Stimulated activated CD4-positive, alpha-beta T cell treated with anti-CD3 and anti-CD28 coated beads, Interleukin-15, amount 100 ng/mL, for 24 hours (primary cell): ENCODE data around the gene NTM.

Source experiments
- DNase-seq: peaks from one replicate; pipeline ENCODE4 v3.0.0-alpha.2; 2020

The NTM gene

DNA sequence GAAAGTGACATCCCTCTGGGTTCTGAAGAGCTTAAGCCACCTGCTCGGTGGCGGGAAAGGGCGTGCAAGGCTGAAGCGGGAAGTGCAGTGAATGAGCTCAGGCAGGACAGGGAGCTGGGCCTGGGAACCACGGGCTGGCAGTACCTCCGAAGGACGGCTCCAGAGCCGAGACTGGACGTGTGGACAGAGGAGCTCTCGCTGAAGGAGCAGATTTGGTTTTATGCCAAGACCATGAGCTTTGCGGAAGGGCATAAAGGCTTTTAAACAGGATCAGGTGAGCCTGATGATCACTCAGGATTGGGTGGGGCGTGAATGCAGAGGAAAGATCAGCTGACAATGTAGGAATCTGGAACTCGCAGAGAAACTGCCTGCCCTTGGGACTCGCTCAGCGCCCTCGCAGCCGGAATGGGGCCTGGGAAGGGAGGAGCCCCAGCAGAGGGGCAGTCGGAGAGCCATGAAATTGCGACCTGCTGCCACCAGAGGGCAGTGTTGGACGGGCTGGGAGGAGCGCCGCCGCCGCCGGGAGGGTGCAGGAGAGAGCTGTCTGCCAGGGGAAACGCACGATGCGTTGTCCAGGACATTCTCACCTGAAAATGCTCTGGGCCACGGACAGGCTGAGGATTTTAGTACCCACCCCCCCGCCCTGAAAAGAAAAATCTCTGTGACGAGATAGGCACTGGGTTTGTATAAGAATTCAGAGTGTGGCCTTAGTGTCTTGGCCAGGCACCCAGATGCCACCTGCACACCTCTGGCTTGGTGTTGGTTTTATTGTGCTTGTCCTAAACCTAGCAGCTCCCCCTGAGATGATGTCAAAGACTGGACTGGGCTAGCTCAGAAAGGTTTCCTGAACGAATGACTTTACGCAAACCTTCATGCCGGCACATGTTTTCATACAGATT is 324.4 kb downstream of the NTM start:
- DNase-seq = peak; percentile 75

DNA sequence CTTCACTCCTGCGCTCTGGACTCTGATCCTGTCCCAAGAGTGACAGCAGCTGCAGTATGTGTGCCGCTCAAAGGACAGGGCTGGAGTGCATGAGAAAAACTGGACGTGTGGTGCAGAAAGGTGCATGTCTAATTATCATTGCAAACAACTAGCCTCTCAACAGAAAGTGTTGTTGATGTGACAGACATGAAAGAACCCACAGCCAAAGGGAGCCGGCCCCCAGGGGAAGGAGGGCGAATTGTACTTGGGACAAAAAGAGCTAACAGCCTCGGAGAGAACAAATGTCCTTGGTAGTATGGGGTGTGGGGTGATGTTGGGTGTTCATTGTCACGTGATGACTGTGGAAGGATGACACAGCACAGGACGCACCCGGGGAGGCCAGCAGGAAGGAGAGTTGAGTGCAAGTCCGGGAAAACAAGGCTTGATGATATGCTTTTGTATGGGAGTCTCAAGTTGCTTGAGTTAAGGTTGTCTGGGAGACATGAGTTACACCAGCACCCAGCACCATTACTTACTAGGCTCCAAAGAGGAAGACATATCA is 325.5 kb downstream of the NTM start:
- DNase-seq = no peak

DNA sequence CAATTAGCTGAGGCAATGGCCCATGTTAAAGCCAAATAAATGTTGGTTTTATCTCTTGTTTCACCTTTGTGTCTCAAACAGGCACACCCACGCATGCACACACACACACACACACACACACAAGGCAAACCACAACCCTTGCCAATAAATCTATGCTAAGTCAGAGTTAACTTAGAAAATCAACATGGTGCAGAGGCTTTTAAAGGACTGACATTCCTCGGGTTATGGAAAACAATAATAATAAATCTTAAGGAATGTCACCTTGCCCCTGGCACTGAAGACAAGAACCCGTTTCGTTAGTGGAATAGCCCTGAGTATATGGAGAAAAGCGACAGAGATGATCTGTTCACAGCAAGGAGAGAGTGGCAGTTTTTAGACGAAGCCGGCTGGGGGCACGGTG is 326.3 kb downstream of the NTM start:
- no peak for DNase-seq

DNA sequence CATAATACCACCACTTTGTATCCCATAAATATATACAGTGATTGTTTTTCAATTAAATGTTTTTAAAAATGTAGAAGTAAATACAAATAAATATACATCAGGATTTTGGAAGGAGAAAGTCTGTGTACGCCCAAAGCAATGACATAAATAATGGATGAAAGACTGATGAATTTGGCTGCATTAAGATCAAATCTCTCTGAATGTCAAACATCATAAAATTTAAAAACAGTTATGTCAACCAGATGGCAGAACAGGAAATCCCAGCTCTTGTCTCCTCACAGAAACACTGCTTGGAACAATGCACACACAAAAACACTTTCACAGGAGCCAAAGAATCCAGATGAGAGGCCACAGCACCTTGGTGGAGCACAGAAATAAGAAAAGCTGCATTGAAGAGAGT is 332.9 kb downstream of the NTM start:
- no peak for DNase-seq

DNA sequence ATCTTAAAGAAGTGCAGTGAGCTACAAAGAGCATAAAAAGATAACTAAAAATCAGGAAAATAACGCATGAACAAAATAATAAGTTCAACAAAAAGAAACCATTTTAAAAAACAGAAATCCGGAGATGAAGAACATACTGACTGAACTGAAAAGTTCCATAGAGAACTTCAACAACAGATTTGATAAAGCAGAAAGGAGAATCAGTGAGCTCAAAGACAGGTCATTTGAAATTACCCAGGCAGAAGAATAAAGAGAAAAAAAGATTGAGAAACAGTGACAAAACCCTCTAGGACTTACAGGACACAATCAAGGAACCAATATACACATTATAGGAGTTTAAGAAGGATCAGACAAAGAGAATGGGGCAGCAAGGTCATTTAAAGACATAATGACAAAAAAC is 334.3 kb downstream of the NTM start:
- no peak for DNase-seq

DNA sequence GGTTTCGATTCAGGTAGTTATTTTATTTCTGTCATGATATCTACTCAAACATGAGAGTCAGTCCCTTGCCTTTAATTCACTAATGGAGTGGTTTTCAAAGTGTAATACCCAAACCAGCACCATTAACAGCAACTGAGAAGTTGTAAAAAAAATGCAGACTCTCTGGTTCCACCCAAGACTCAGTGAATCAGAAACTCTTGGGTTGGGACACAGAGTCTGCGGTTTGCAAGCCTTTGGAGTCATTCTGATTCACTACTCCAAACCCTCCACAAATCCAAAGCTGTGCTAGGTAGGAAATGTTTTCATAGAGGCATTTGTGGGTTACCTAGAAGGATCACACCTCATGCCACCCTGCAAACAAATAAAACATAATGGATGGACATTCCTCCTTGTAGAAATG is 340.1 kb downstream of the NTM start:
- no peak for DNase-seq

DNA sequence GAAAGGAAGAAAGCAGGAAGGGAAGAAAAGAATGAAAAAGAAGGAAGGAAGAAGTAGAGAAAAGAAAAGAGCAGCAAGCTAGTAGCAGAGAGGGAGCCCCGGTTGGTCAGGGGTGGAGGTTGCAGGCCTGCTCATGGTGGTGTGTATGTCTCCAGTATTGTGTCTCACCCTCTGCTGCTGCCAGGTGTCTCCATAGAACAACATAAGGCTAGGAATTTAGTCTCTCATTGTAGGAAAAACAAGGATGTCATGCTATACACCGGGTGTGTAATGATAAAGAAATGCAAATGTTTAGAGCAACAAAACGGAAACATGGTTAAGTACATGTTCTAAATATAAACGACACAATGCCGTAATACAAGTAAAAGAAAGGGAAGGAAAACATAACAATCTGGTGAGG is 342.5 kb downstream of the NTM start:
- no peak for DNase-seq

DNA sequence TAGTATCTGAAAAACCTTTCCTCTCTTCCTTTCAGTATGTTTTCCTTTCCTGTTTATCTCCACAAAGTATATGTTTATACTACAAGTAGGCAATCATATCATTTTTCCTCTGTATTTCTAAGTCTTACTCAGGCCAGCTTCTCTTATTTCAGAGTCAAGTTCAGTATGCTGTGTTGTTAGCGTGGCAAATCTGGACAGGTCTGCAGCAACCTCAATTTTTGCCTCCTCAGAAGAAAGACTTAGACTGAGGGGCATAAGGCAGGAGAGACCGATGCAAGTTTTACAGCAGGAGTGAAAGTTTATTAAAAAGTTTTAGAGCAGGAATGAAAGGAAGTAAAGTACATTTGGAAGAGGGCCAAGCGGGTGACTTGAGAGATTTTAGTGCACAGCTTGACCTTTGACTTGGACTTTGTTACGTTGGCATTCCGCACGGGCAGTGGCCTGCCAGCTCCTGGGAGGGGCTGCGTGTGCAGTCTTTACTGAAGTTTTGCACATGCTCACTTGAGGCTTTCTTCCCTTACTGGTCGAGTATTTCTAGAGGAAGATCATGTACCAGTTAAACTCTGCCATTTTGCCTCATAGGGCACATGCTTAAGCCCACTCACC is 343.2 kb downstream of the NTM start:
- no peak for DNase-seq

DNA sequence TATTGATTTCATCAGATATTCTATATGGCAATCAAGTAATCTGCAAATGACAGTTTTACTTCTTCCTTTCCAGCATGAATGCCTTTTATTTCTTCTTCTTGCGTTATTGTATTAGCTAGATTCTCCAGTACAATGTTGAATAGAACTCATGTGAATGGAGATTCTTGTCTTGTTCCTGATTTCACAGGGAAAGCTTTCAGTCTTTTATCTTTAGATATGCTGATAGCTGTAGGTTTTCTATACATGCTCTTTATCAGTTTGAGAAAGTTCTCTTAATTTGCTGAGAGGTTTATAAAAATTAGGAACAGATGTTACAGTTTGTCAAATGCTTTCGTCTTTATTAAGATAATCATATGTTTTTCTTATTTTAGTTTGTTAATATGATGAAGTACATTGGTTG is 347.2 kb downstream of the NTM start:
- DNase-seq = no peak

DNA sequence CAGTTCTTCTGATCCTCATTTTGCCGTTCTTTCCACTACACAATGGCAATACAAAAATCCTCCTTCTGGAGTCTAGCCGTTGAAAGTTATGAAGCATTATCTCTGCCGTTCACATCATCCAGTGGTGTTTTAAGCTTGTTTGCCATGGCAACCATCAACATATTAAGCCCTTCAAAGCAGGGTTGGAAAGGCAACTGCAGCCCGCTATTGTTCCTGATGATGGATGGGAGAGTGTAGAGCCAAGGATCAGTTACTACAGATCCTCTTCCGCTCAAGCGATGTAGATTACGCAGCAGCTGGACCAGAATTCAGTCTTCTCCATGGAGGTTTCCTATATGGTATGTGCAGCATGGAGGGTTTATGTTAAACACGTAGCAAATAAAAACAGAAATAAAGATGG is 352.7 kb downstream of the NTM start:
- DNase-seq = no peak

DNA sequence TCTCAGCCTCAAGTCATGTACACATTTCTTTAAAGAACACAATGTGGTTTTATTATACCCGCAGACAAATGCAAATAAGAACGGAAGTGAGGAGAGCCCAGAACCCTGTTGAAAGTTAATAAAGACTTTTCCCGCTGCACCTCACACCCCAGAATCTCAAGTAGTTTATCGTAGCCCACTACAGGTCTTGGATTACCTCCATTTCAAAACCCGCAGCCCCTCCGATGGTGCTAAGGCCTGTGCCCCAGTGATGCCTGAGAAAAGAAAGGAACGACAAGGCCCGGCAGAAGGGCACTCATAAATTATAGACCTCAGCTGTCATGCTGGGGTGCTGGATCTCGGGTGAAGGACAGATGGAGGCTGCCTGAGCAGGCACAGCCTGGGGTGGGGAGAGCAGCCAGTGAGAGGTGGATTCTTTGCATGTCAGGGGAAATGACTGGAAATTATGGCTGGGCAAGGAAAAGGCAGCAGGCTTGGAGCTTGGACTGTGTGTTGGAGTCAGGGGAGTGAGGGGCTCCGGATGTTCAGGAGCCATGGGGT is 354.1 kb downstream of the NTM start:
- no peak for DNase-seq

DNA sequence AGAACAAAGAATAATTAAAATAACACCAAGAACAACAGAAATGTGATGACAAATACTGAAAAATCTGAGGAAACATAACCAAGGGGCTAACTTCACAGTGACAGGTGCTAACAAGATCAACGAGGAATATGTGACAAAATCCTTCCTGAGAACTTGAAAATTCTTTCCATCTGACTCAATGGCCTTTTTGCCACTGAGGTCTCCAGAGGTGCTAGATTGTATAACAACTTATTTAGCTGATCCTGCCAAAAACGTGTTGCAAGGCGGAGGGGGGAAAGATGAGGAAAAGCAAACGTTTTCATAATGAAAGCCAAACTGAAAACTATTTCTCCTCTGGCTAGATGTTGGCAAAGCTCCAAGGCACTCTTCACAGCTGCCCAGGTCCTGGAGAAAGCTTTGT is 364.5 kb downstream of the NTM start:
- DNase-seq = no peak

DNA sequence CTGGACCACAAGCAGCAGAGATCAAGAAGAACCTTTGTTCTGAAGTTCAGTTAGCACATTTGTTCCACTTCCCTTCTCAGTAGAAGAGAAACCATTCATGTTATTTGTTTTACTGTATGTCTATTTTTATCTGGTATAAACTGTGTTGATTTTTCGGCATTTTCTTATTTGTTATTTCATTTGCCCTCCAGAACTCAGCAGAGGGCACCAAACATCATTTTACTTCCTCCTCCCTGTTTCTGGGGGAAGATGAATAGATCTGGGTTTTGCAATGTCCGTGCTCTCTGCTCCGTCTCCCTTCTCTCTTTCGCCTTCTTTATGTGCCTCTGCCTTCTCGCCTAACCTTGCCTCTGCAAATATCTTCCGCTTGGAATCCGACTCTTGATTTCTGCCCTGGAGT is 366.9 kb downstream of the NTM start:
- no peak for DNase-seq

DNA sequence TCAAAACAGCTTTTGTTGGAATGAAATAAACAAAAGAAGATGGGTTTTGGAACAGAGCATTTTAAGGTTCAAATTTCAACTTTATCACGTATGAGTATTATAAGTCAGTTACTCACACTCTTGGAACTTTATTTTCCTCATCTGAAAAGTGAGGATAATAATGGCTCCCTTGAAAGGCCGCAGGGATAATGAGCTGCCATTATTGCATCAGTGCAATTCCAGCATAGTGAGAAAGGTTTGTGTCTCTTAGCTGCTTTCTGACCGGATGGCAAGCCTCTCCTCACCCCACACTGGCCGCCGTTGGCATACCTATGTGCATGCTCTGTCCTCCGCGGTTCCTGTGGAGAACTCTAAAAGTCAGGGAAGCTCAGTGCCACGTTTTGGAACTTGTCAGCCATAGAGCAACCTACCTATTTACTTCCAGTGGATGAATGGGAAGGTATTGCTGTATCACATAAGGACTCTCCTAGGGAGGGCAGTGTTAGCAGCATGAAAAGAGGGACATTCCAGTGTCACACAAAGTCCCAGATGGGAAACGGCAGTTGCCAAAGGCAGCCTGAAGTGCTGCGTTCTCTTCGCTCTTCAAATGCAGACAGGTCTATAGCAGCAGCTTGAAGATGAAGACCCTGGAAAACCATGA is 368.9 kb downstream of the NTM start:
- DNase-seq = no peak

DNA sequence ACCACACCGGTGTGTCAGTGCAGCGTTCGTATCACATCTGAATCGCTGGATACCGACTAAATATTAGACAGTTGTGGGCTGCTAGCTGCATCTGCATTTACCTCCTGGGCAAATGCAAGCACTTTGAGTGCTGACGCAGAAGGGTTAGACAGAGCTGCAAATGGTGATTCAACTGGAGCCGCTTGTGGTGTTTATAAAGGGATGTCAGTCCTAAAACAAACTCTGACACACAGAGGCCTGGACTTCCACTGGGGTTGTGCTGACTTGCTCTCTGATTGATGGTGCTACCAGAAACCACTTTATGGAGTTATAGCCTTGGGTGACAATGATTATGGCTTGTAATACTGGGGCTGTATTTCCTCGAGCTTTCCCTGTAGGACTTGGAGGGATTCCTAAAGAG is 374.4 kb downstream of the NTM start:
- no peak for DNase-seq

DNA sequence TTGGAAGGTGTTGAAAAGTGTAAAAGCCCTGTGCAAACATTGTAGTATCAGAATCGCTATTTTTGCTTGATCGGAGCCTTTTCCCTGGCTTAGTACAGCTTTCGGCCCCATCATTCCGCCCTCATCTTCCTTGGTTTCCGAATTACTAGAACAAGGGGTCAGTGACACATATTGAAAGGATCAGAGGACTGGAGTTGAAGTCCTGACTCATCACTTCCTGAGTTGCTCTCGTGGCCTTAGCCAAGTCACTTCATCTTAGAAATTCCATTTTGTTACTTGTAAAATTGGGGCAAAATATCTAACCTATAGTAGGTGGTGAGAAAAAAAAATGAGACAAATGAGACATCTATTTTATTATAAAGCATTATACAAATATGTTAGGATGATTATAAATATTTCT is 375.0 kb downstream of the NTM start:
- DNase-seq = no peak

DNA sequence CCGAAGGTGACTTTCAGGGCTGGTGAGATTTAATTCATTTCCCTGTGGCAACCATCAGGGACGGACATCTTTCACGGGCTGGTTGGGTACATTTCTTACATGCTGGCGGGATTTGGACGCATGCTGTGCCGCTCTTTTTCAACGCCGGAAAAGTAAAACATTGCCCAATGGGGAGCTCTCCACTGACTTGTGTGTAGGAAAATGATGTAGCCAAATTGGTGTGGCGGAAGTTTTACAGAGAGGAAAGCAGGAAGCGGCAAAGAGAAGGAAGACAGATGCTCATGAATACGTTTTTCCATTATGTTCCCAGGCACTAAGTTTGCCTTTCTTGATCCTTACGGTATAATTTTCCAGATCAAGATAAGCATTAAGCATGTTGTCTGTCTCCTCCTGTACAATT is 375.8 kb downstream of the NTM start:
- no peak for DNase-seq

DNA sequence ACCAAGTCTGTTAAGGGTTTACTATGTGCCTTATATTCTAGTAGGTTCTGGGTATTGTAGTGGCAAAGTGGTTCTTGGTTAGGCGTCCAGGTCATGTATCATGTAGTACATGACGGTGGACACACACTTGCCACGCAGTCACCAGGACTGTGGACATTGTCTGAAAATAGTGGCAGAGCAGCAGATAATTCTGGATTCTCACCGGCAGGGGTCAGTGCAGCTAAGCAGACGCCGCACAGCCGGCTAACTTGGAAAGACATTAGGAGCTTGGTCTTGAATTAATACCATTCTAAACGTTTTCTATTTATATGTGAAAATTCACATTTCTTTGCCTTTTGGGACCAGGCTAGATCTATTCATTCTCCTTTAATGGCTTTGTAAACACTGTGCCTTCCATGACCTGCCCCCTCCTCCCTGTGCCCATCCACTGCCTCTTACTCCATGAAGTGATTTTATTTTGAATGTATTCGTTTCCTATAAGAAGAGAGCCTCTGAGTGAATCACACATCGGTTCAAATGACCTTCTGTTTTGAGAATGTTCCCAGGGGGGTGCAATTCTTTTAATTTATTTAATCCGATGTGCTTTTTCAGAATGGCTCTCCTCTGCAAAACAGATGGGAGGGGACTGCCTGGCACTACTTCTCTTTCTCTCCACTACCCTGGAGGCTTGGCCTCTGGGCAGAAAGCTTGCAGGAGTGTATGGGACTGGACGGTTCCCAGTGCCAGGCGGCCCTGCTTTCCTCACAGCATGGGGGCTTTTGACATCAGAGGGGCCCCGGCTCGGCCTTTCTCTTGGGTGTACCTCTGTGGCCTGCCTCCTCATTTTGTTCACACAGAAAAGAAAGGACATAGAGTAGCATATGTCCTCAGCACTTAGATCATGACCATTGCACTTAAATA is 378.0 kb downstream of the NTM start:
- peak; percentile 56 for DNase-seq

DNA sequence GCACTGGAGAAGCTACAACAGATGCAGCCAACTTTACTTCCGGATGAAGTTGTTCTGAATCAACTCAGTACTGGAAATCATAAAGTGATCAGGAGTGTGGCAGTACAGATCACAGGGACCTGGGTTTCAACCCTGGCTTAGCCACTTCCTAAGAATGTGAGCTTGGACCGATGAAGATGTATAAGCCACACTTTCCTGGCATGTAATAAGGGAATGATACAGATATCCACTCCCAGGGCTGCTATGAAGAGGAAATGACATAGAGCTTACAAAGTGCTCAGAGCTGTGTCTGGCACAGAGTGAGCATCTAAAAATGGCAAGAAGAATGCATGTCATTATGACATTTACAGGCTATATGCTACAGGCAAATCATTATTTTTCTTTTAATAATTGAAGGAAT is 378.7 kb downstream of the NTM start:
- DNase-seq = no peak

DNA sequence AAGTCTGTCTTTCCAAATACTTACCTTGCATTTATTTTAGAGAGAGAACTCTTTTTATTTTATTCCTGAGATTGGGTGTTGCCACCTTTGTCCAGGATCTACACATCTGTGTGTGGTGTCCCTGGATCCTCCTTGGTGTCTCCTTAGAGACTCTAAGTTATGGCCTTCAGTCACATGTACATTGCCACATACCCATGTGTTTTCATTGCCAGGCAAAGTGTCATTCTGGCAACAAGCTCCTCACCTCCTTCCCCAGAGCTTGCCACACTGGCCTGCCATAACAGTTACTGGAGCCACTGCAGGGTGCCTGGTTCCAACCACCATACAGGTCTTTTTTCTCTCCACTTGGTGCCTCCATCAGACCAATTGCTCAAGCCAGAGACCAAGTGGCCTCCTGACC is 379.7 kb downstream of the NTM start:
- DNase-seq = no peak

DNA sequence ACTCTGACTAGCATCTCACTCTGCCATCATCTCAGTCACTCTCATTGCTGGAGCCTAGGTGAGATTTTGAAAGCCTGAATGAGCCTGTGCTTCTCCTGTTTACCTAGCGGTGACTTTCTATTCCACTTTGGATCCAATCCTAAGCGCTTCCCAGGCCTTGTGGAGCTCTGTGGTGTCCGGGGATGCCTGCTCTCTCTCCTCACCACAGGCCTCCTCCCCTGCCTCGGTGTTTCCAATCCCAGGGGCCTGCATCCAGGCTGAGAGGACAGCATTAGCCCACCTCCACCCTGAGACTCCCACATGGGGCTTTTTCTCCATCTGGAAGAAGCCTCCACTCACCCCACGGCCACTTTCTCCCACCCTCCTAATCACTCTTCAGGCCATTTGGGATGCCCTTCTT is 380.3 kb downstream of the NTM start:
- DNase-seq = no peak

DNA sequence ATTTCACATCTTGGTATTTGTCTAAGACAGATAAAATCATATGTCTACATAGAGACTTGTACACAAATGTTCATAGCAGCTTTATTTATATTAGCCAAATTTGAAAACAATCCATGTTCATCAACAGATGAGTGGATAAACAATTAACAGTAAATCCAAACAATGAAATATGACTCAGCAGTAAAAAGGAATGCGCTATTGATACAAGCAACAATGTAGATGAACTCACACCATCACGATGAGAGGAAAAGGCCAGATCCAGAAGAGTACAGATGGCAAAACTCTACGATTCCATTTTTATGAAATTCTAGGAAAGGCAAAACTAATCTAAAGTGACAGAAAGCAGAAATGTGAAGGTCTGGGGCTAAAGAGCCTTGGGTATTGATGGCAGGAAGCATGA is 384.3 kb downstream of the NTM start:
- no peak for DNase-seq
